Brain pericyte (primary cell): ENCODE measurements around the gene NSMCE3.

Experiments
- DNase-seq: peaks from one replicate; pipeline ENCODE4 v3.0.0-alpha.2; 2012; ENCODE audit warnings: low read depth, low spot score

The NSMCE3 gene

GRCh38 chr15:29222129-29222853 is 47.3 kb downstream of the NSMCE3 start:
- no peak for DNase-seq

- no peak for DNase-seq
Measured at GRCh38 chr15:29220852-29221251, 48.8 kb downstream of the NSMCE3 start.

DNA sequence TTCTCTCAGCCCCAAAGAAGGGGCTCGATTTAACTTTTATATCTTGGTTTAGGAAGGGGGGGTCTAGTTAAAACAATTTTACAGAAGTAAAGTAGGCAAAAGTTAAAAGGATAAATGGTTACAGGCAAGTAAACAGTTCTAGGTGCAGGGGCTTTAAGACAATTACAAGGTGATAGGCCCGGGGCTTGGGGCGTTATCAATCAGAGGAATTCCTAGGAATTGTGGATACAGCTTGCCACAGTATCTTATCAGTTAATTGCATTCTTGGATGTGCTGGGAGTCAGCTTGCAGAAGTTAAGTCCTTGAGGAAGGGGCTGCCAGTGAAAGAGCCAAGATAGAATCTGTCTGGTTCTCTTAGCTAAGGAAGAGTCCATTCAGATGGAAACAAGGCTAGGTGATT is 52.7 kb downstream of the NSMCE3 start:
- DNase-seq, result no peak
